Upper lobe of left lung (tissue), 4 donors: ENCODE results near the gene EIF1.

Source experiments
- EP300 ChIP-seq, 4 donors: sonication (generic); formaldehyde crosslinking; IDR thresholded peaks; one replicate each; pipeline ENCODE4 v1.5.1; 2017; ENCODE audit warnings: antibody characterized with exemption in 4 of 4, control low read depth in 2 of 4
- POLR2A ChIP-seq, 4 donors: fragments of 450-650 bp; IDR thresholded peaks; one replicate each; pipeline ENCODE4 v1.5.1; 2016 to 2017; ENCODE audit warnings: antibody characterized with exemption in 4 of 4, mild to moderate bottlenecking in 2 of 4
- POLR2AphosphoS5 ChIP-seq, 2 donors: sonication (generic); formaldehyde crosslinking; IDR thresholded peaks; one replicate each; pipeline ENCODE4 v1.5.1; 2017; ENCODE audit warnings: antibody characterized with exemption in 2 of 2
- TF ChIP-seq, protein P1 (sequence below), 6 experiments: fragments of 450-650 bp in 4 of 6; fragments of 200-600 bp in 2 of 6; sonication (generic) in 2 of 6; IDR thresholded peaks; one replicate each; pipeline ENCODE4 v1.5.1; 2016 to 2019; ENCODE audit warnings: antibody characterized with exemption in 6 of 6

DNA sequence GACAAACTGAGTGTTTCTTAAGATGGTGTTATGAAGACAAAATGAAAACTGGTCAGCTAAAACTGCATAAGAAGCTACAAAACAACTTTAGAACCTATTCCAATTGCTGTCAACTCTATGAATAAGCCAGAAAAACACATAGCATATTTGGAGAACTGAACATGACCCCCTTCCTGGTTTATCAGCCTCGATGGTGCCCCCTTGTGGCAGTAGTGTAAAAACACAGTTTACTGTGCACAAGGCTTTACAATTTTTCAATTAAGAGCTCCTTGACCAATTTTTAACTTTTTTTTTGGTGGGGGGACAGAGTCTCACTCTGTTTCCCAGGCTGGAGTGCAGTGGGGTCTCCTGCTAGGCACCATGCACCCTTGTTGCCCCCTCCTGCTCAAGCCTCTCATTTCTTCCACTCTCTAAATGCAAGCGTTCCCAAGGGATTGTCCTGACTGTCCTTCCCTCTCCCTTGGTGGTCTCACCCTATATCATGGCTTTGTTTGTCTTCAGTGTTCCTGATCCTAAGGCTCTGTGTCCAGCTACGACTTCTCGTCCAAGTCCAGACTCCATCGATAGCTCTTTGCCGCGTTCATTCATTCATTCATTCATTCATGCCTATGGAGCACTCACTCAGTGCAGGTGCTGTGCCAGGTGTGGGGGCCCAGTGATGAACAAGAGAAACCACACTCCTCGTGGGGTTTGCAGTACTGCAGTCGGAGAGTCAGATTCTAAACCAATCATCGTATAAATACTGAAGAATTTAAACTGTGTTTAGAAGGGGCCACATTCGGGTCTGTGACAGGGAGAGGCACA is 7.5 kb downstream of the EIF1 start:
- TF ChIP-seq EP300 (IDR thresholded peaks at IDR 0.05), result no peak
- TF ChIP-seq POLR2A (IDR thresholded peaks at IDR 0.05), result no peak
- TF ChIP-seq, protein P1, sequence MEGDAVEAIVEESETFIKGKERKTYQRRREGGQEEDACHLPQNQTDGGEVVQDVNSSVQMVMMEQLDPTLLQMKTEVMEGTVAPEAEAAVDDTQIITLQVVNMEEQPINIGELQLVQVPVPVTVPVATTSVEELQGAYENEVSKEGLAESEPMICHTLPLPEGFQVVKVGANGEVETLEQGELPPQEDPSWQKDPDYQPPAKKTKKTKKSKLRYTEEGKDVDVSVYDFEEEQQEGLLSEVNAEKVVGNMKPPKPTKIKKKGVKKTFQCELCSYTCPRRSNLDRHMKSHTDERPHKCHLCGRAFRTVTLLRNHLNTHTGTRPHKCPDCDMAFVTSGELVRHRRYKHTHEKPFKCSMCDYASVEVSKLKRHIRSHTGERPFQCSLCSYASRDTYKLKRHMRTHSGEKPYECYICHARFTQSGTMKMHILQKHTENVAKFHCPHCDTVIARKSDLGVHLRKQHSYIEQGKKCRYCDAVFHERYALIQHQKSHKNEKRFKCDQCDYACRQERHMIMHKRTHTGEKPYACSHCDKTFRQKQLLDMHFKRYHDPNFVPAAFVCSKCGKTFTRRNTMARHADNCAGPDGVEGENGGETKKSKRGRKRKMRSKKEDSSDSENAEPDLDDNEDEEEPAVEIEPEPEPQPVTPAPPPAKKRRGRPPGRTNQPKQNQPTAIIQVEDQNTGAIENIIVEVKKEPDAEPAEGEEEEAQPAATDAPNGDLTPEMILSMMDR (IDR thresholded peaks at IDR 0.05), result peak; percentile 62 to 77 (median 70)
- no peak for TF ChIP-seq POLR2AphosphoS5 (IDR thresholded peaks at IDR 0.05)
